HepG2 (cell line): ENCODE results near the gene GTF2A2. TPM values are rescaled to one million over a fixed set of nuclear protein-coding genes. Genes with fewer than 3 reads are reported as not detected.

Experiments
- CCAR2 ChIP-seq: fragments of 200-400 bp; formaldehyde crosslinking; optimal IDR thresholded peaks from 2 replicates; pipeline ENCODE3; 2018; ENCODE audit warnings: low read depth, mild to moderate bottlenecking, low read length, moderate library complexity
- CENPBD1 ChIP-seq: sonication (generic); formaldehyde crosslinking; IDR thresholded peaks from 2 replicates; pipeline ENCODE4 v1.8.0; 2022; ENCODE audit warnings: missing genetic modification reagents, low read depth, mild to moderate bottlenecking, borderline replicate concordance
- DDIT3 ChIP-seq: sonication (generic); formaldehyde crosslinking; IDR thresholded peaks from 2 replicates; pipeline ENCODE4 v1.4.0; 2020; ENCODE audit warnings: mild to moderate bottlenecking, missing genetic modification reagents
- FIP1L1 ChIP-seq: fragments of 200-400 bp; formaldehyde crosslinking; IDR thresholded peaks from 2 replicates; pipeline ENCODE4 v1.6.1; 2018; ENCODE audit warnings: low read depth, mild to moderate bottlenecking, low read length, moderate library complexity, borderline replicate concordance; ENCODE audit not compliant: insufficient read depth
- FOXJ3 ChIP-seq: sonication (generic); formaldehyde crosslinking; IDR thresholded peaks from 2 replicates; pipeline ENCODE4 v1.4.0; 2020; ENCODE audit warnings: missing genetic modification reagents, mild to moderate bottlenecking, borderline replicate concordance
- GATAD2A ChIP-seq: IDR thresholded peaks from 2 replicates; pipeline ENCODE4 v1.6.1; 2016
- GLMP ChIP-seq: sonication (generic); formaldehyde crosslinking; IDR thresholded peaks from 2 replicates; pipeline ENCODE4 v1.9.0; 2021; ENCODE audit warnings: missing genetic modification reagents, mild to moderate bottlenecking, borderline replicate concordance
- POLR2G ChIP-seq: fragments of 200-400 bp; formaldehyde crosslinking; IDR thresholded peaks from 2 replicates; pipeline ENCODE4 v1.6.1; 2018; ENCODE audit warnings: mild to moderate bottlenecking, low read depth, low read length, moderate library complexity
- PREB ChIP-seq: sonication (generic); formaldehyde crosslinking; IDR thresholded peaks from 2 replicates; pipeline ENCODE4 v1.4.0; 2020; ENCODE audit warnings: missing genetic modification reagents
- RCOR2 ChIP-seq: IDR thresholded peaks from 2 replicates; pipeline ENCODE4 v1.6.1; 2016; ENCODE audit warnings: missing biosample characterization, missing genetic modification reagents
- REL ChIP-seq: sonication (generic); formaldehyde crosslinking; conservative IDR thresholded peaks from 2 replicates; pipeline ENCODE4 v1.8.0; 2022; ENCODE audit warnings: mild to moderate bottlenecking, missing genetic modification reagents, moderate library complexity
- TAF1 ChIP-seq: sonication (generic); formaldehyde crosslinking; IDR thresholded peaks from 2 replicates; pipeline ENCODE4 v1.4.0; 2020; ENCODE audit warnings: missing genetic modification reagents
- THAP11 ChIP-seq: IDR thresholded peaks from 2 replicates; pipeline ENCODE4 v1.6.1; 2016; ENCODE audit warnings: missing biosample characterization, missing genetic modification reagents
- ZNF230 ChIP-seq: sonication (generic); formaldehyde crosslinking; IDR thresholded peaks from 2 replicates; pipeline ENCODE4 v1.4.0; 2020; ENCODE audit warnings: mild to moderate bottlenecking, missing genetic modification reagents
- ZNF335 ChIP-seq: sonication (generic); formaldehyde crosslinking; IDR thresholded peaks from 2 replicates; pipeline ENCODE4 v1.4.0; 2020; ENCODE audit warnings: missing genetic modification reagents
- ZNF629 ChIP-seq: sonication (generic); formaldehyde crosslinking; conservative IDR thresholded peaks from 2 replicates; pipeline ENCODE4 v1.5.0; 2020; ENCODE audit warnings: missing genetic modification reagents
- ZNF737 ChIP-seq: sonication (generic); formaldehyde crosslinking; IDR thresholded peaks from 2 replicates; pipeline ENCODE4 v1.5.0; 2020; ENCODE audit warnings: missing genetic modification reagents, mild to moderate bottlenecking, borderline replicate concordance
- ZNF839 ChIP-seq: sonication (generic); formaldehyde crosslinking; IDR thresholded peaks from 2 replicates; pipeline ENCODE4 v1.4.0; 2020; ENCODE audit warnings: missing genetic modification reagents, mild to moderate bottlenecking, borderline replicate concordance
- ZSCAN9 ChIP-seq: IDR thresholded peaks from 2 replicates; pipeline ENCODE4 v1.6.1; 2016; ENCODE audit warnings: borderline replicate concordance
- polyA plus RNA-seq, 8 experiments: library from polyadenylated mRNA; depleted of rRNA in 3 of 8; stranded (reverse) in 7 of 8; unstranded in 1 of 8; fragments of >200 nt; fragmentation: Illumina TruSeq in 4 of 8; extraction: Trizol in 4 of 8; gene quantifications; 2 replicates each; pipeline versions ENCODE4 v1.2.1 to v1.2.3, GENCODE V29; 2011 to 2016; ENCODE audit warnings: low read depth in 4 of 8, missing spikeins in 1 of 8, mixed read lengths in 1 of 8; ENCODE audit not compliant: insufficient read depth in 1 of 8
- total RNA-seq, 5 experiments: library from RNA; depleted of rRNA; stranded (reverse); fragments of >200 nt; fragmentation: Illumina TruSeq; extraction: Trizol; gene quantifications; 2 replicates each; pipeline ENCODE4 v1.2.3, GENCODE V29; 2016; ENCODE audit warnings: low read depth in 1 of 5

Gene GTF2A2
- total and polyA plus RNA-seq, 2 of the 13 experiments (the other 11 are each of a cell fraction or from before 2014, with no cell fraction given), result 24.4 to 106 TPM

GRCh38 chr15:59595434-59595915, 61.8 kb downstream of the GTF2A2 start (continued):
- TF ChIP-seq GATAD2A (CRISPR knock-in tag) (peak; percentile 43; the same call in 1 of the 2 replicates), THAP11 (CRISPR knock-in tag) (no peak), ZNF839 (CRISPR knock-in tag) (no peak), ZNF737 (CRISPR knock-in tag) (no peak), CCAR2 (no peak), ZNF629 (CRISPR knock-in tag) (0 out of 2 replicates have a peak, but pooled peaks have one; percentile 25), ZNF230 (CRISPR knock-in tag) (no peak), ZNF335 (no peak), PREB (CRISPR knock-in tag) (no peak), ZSCAN9 (CRISPR knock-in tag) (no peak), POLR2G (no peak), FOXJ3 (CRISPR knock-in tag) (0 out of 2 replicates have a peak, but pooled peaks have one; percentile 23), GLMP (no peak), TAF1 (CRISPR knock-in tag) (no peak), REL (CRISPR knock-in tag) (no peak), CENPBD1 (CRISPR knock-in tag) (no peak), DDIT3 (CRISPR knock-in tag) (no peak), FIP1L1 (no peak), RCOR2 (CRISPR knock-in tag) (peak; percentile 58; the same call in 1 of the 2 replicates)
